Hepatocyte (in vitro differentiated cells): Measurements from ENCODE around the gene STRIP1. TPM values are rescaled to one million over a fixed set of nuclear protein-coding genes. Genes with fewer than 3 reads are reported as not detected.

ENCODE experiments used
- DNase-seq: peaks from one replicate; pipeline ENCODE4 v3.0.0-alpha.2; 2016; ENCODE audit warnings: low spot score
- H2AFZ ChIP-seq: fragments of 200-600 bp; sonication (generic); 2 replicates; pipeline ENCODE4 v1.6.0; 2016; ENCODE audit warnings: antibody characterized with exemption, mild to moderate bottlenecking
- H3K27ac ChIP-seq: fragments of 200-600 bp; sonication (generic); 2 replicates; pipeline ENCODE4 v1.5.1; 2016; ENCODE audit warnings: mild to moderate bottlenecking
- H3K27me3 ChIP-seq: fragments of 200-600 bp; sonication (generic); 2 replicates; pipeline ENCODE4 v1.6.1; 2016
- H3K36me3 ChIP-seq: fragments of 200-600 bp; sonication (generic); replicated peaks from 2 replicates; pipeline ENCODE4 v1.5.1; 2016; ENCODE audit warnings: low read depth; ENCODE audit not compliant: insufficient read depth
- H3K4me1 ChIP-seq: fragments of 200-600 bp; sonication (generic); 2 replicates; pipeline ENCODE4 v1.5.1; 2016; ENCODE audit warnings: mild to moderate bottlenecking, moderate library complexity; ENCODE audit not compliant: insufficient read depth
- H3K4me2 ChIP-seq: fragments of 200-600 bp; sonication (generic); 2 replicates; pipeline ENCODE4 v1.6.0; 2016
- H3K4me3 ChIP-seq: fragments of 200-600 bp; sonication (generic); 2 replicates; pipeline ENCODE4 v1.5.1; 2016; ENCODE audit warnings: mild to moderate bottlenecking
- H3K79me2 ChIP-seq: fragments of 200-600 bp; sonication (generic); 2 replicates; pipeline ENCODE4 v1.6.0; 2017; ENCODE audit warnings: mild to moderate bottlenecking
- H3K9me2 ChIP-seq: fragments of 200-600 bp; sonication (generic); replicated peaks from 2 replicates; pipeline ENCODE4 v1.6.0; 2017; ENCODE audit warnings: mild to moderate bottlenecking; ENCODE audit not compliant: insufficient read depth
- H3K9me3 ChIP-seq: fragments of 200-600 bp; sonication (generic); 2 replicates; pipeline ENCODE4 v1.5.1; 2016; ENCODE audit warnings: low read depth, mild to moderate bottlenecking
- H4K20me1 ChIP-seq: fragments of 200-600 bp; sonication (generic); 2 replicates; pipeline ENCODE4 v1.6.0; 2016; ENCODE audit warnings: mild to moderate bottlenecking; ENCODE audit not compliant: insufficient read depth, poor library complexity, severe bottlenecking
- EZH2 ChIP-seq: fragments of 200-600 bp; sonication (generic); IDR thresholded peaks from 2 replicates; pipeline ENCODE4 v1.6.1; 2016; ENCODE audit warnings: antibody characterized with exemption, mild to moderate bottlenecking, borderline replicate concordance
- EZH2phosphoT487 ChIP-seq: fragments of 200-600 bp; sonication (generic); IDR thresholded peaks from one replicate; pipeline ENCODE4 v1.6.1; 2018; ENCODE audit warnings: antibody characterized with exemption, mild to moderate bottlenecking, low read depth, moderate library complexity; ENCODE audit not compliant: unreplicated experiment, severe bottlenecking
- WGBS: methylation state at CpG from one replicate; pipeline ENCODE4 v1.1.6; 2016; ENCODE audit warnings: low lambda C conversion rate; ENCODE audit errors: missing lambda C conversion rate; 5-methylcytosine and 5-hydroxymethylcytosine counted together
- polyA plus RNA-seq: library from polyadenylated mRNA; unstranded; fragments of >200 nt; fragmentation: Nextera tagmentation; extraction: Ambion mirVana; gene quantifications from 2 replicates; pipeline ENCODE4 v1.2.1, GENCODE V29; 2016
- total RNA-seq: library from RNA; depleted of rRNA; stranded (reverse); fragments of >200 nt; gene quantifications from 2 replicates; pipeline ENCODE4 v1.2.3, GENCODE V29; 2014
- TF ChIP-seq, protein P1 (sequence below): fragments of 200-600 bp; sonication (generic); IDR thresholded peaks from 2 replicates; pipeline ENCODE4 v1.5.1; 2016; ENCODE audit warnings: antibody characterized with exemption, mild to moderate bottlenecking; ENCODE audit not compliant: poor library complexity

The STRIP1 gene
- total and polyA plus RNA-seq, 2 experiments from 2014 or later, result 29.1 to 44.6 TPM

GRCh38 chr1:110086961-110087360 lies 52.5 kb downstream of the STRIP1 start:
- Histone ChIP-seq H2AFZ (no peak overlapping the region), H3K36me3 (no peaks in the 10 kb centered on the region), H3K79me2 (no peaks in the 10 kb centered on the region), H3K27me3 (peaks cover 62% of the 10 kb centered on the region), H3K9me2 (no peaks in the 10 kb centered on the region), H3K9me3 (no peaks in the 10 kb centered on the region), H4K20me1 (no peaks in the 10 kb centered on the region), H3K4me1 (peaks cover 18% of the 10 kb centered on the region), H3K27ac (no peak overlapping the region), H3K4me3 (no peak overlapping the region), H3K4me2 (no peak overlapping the region)
- no peak for DNase-seq
- TF ChIP-seq, protein P1, sequence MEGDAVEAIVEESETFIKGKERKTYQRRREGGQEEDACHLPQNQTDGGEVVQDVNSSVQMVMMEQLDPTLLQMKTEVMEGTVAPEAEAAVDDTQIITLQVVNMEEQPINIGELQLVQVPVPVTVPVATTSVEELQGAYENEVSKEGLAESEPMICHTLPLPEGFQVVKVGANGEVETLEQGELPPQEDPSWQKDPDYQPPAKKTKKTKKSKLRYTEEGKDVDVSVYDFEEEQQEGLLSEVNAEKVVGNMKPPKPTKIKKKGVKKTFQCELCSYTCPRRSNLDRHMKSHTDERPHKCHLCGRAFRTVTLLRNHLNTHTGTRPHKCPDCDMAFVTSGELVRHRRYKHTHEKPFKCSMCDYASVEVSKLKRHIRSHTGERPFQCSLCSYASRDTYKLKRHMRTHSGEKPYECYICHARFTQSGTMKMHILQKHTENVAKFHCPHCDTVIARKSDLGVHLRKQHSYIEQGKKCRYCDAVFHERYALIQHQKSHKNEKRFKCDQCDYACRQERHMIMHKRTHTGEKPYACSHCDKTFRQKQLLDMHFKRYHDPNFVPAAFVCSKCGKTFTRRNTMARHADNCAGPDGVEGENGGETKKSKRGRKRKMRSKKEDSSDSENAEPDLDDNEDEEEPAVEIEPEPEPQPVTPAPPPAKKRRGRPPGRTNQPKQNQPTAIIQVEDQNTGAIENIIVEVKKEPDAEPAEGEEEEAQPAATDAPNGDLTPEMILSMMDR, result no peak
- TF ChIP-seq EZH2 (no peak), EZH2phosphoT487 (no peak)
- 72% methylated on average over 4 of the region's 4 CpGs for WGBS

- 66% methylated on average over 15 of the region's 15 CpGs for WGBS
- TF ChIP-seq, protein P1, result peak; percentile 49
- TF ChIP-seq EZH2phosphoT487, result no peak
- H3K79me2 ChIP-seq, result no peaks in the 10 kb centered on the region
- H3K9me2 ChIP-seq, result no peaks in the 10 kb centered on the region
- H3K27me3 ChIP-seq, result peaks cover 54% of the 10 kb centered on the region
- DNase-seq, result peak; percentile 76
- no peak overlapping the region for H2AFZ ChIP-seq
- H3K36me3 ChIP-seq, result no peaks in the 10 kb centered on the region
- H3K27ac ChIP-seq, result no peak overlapping the region
- no peak overlapping the region for H3K4me3 ChIP-seq
- H3K4me1 ChIP-seq, result peaks cover 18% of the 10 kb centered on the region
- no peak overlapping the region for H3K4me2 ChIP-seq
- H3K9me3 ChIP-seq, result no peaks in the 10 kb centered on the region
- no peaks in the 10 kb centered on the region for H4K20me1 ChIP-seq
These were observed 53.7 kb downstream of the STRIP1 start for GRCh38 chr1:110087812-110088738.

DNA sequence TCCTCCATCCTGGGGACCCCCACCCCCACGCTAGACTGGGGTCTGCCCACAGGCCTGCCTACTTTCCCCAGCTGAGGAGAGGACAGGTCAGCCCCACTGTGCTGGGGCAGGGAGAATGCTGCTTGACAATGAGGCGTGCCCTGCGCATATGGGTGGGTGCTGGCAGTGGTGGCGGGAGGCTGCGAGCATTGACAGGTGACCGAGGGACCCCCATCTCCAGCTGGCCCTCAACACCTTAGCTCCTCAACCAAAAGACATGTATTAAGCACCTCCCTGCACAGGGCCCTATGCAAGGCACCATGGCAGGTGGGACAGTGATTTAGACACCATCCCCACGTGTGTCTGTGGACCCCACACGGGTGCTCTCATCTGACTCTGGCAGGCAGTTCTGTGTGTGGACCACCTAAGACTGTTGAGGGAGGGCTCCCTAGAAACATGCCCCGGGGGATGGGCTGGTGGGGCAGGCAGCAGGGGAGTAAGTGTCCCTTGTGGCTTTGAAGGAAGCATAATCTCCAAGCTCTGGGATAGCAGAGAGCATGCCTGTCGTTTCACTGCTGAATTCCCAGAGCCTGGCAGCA lies 54.4 kb downstream of the STRIP1 start:
- H3K4me2 ChIP-seq, result no peak overlapping the region
- H3K9me2 ChIP-seq, result no peaks in the 10 kb centered on the region
- no peaks in the 10 kb centered on the region for H3K36me3 ChIP-seq
- H3K4me3 ChIP-seq, result no peak overlapping the region
- no peak overlapping the region for H2AFZ ChIP-seq
- no peaks in the 10 kb centered on the region for H3K9me3 ChIP-seq
- no peaks in the 10 kb centered on the region for H3K79me2 ChIP-seq
- TF ChIP-seq, protein P1, result no peak
- no peak for TF ChIP-seq EZH2
- TF ChIP-seq EZH2phosphoT487, result no peak
- H3K27ac ChIP-seq, result no peak overlapping the region
- H4K20me1 ChIP-seq, result no peaks in the 10 kb centered on the region
- H3K27me3 ChIP-seq, result peaks cover 47% of the 10 kb centered on the region
- WGBS, result 77% methylated on average over 10 of the region's 10 CpGs
- no peak for DNase-seq
- H3K4me1 ChIP-seq, result peaks cover 12% of the 10 kb centered on the region
